Suprapubic skin (tissue), 3 donors: ENCODE measurements around the gene PRDM12.

Source experiments
- CTCF ChIP-seq, 2 donors: fragments of 200-600 bp in 1 of 2; fragments of 450-650 bp in 1 of 2; sonication (generic) in 1 of 2; IDR thresholded peaks; one replicate each; pipeline ENCODE4 v1.5.1; 2016 to 2019; ENCODE audit warnings: antibody characterized with exemption in 2 of 2, mild to moderate bottlenecking in 1 of 2, moderate library complexity in 1 of 2
- POLR2A ChIP-seq, 2 donors: fragments of 450-650 bp; IDR thresholded peaks; one replicate each; pipeline ENCODE4 v1.6.1; 2017; ENCODE audit warnings: antibody characterized with exemption in 2 of 2, mild to moderate bottlenecking in 2 of 2, moderate library complexity in 2 of 2

GRCh38 chr9:130692321-130692720 is 27.9 kb downstream of the PRDM12 start:
- TF ChIP-seq POLR2A (IDR thresholded peaks at IDR 0.05) (no peak), CTCF (IDR thresholded peaks at IDR 0.05) (no peak)
